ENCODE measurements around the gene CHERP.
"Not testable (repeated sequence)": the region's sequence is repeated elsewhere in the genome, so short reads cannot be mapped to it uniquely, and the experiment has no call there.

The CHERP gene

GRCh38 chr19:16544473-16545231 lies 2.4 kb upstream of the CHERP start:
- DNase-seq, result no peak

- DNase-seq, result not testable (repeated sequence)
These were observed 1.5 kb upstream of the CHERP start for GRCh38 chr19:16543734-16544133.

- DNase-seq, result peak in 1 of 56 donors; percentile 41
These were observed 754 bp upstream of the CHERP start for GRCh38 chr19:16542910-16543472.

- DNase-seq, result no peak
These were observed 652 bp downstream of the CHERP start for GRCh38 chr19:16541526-16542044.

- no peak for DNase-seq
These were observed 1.3 kb downstream of the CHERP start for GRCh38 chr19:16540948-16541347.

GRCh38 chr19:16537111-16537510 lies 5.1 kb downstream of the CHERP start:
- DNase-seq, result no peak

GRCh38 chr19:16536130-16536529 lies 6.1 kb downstream of the CHERP start:
- no peak for DNase-seq

- DNase-seq, result no peak
These were observed 6.9 kb downstream of the CHERP start for GRCh38 chr19:16535381-16535780.

- DNase-seq, result no peak
These were observed 9.6 kb downstream of the CHERP start for GRCh38 chr19:16532440-16533234.

- no peak for DNase-seq
These were observed 10.9 kb downstream of the CHERP start for GRCh38 chr19:16531380-16531669.

GRCh38 chr19:16530540-16531379 lies 11.5 kb downstream of the CHERP start:
- no peak for DNase-seq

- no peak for DNase-seq
These were observed 12.6 kb downstream of the CHERP start for GRCh38 chr19:16529466-16530144.

- no peak for DNase-seq
These were observed 14.2 kb downstream of the CHERP start for GRCh38 chr19:16527971-16528521.

- DNase-seq, result no peak
These were observed 14.8 kb downstream of the CHERP start for GRCh38 chr19:16527334-16527935.

- DNase-seq, result no peak
These were observed 16.3 kb downstream of the CHERP start for GRCh38 chr19:16525751-16526481.

- DNase-seq, result no peak
These were observed 17.1 kb downstream of the CHERP start for GRCh38 chr19:16524991-16525734.

- no peak for DNase-seq
These were observed 19.5 kb downstream of the CHERP start for GRCh38 chr19:16522559-16523377.
